ENCODE results near the gene DCHS1. TPM values are rescaled to one million over a fixed set of nuclear protein-coding genes. Genes with fewer than 3 reads are reported as not detected.

DCHS1 gene
- total and polyA plus RNA-seq, 9 of the 15 experiments (the other 6 are each of a cell fraction or from before 2014, with no cell fraction given) = 0.04 to 0.49 (median 0.14) TPM; not detected in 2

GRCh38 chr11:6607190-6607795 is 48.3 kb downstream of the DCHS1 start (continued):
- TF ChIP-seq ZBTB11 (CRISPR knock-in tag; IDR thresholded peaks at IDR 0.05) (no peak; a peak in 1 of 6 replicates), ZNF12 (CRISPR knock-in tag; IDR thresholded peaks at IDR 0.05) (no peak), ZFP36 (IDR thresholded peaks at IDR 0.05; ENCODE audit: low read depth, low read length, partially characterized antibody) (peak; percentile 18), BMI1 (IDR thresholded peaks at IDR 0.05; ENCODE audit: low read length) (no peak), NBN (IDR thresholded peaks at IDR 0.05; ENCODE audit: low read depth) (0 out of 2 replicates have a peak, but pooled peaks have one; percentile 37), TRIM28 (IDR thresholded peaks at IDR 0.05) (no peak), NFE2L1 (tag; IDR thresholded peaks at IDR 0.05; ENCODE audit: borderline replicate concordance, low read depth) (no peak), SRF (CRISPR knock-in tag; IDR thresholded peaks at IDR 0.05) (peak in 1 of 2 experiments; percentile 97; a peak in 2 of 4 replicates), RFX5 (IDR thresholded peaks at IDR 0.05; ENCODE audit: low read depth, low read length) (no peak), SLC30A9 (CRISPR knock-in tag; IDR thresholded peaks at IDR 0.05) (no peak), POLR2H (tag; IDR thresholded peaks at IDR 0.05; ENCODE audit: low read depth) (peak; percentile 31; the same call in 1 of the 2 replicates), HEY1 (CRISPR knock-in tag; IDR thresholded peaks at IDR 0.05; ENCODE audit: borderline replicate concordance) (no peak), RREB1 (CRISPR knock-in tag; IDR thresholded peaks at IDR 0.05) (no peak), POLR2AphosphoS5 (IDR thresholded peaks at IDR 0.05; ENCODE audit: control insufficient read depth, insufficient read depth, low read depth, low read length) (no peak), EGR1 (conservative IDR thresholded peaks at IDR 0.05) (no peak), CBFA2T3 (IDR thresholded peaks at IDR 0.05) (no peak), FOS (IDR thresholded peaks at IDR 0.05; ENCODE audit: extremely low read depth, insufficient read length) (no peak), ZNF140 (CRISPR knock-in tag; IDR thresholded peaks at IDR 0.05) (no peak), ZNF253 (CRISPR knock-in tag; conservative IDR thresholded peaks at IDR 0.05) (no peak)

Measured in K562 (cell line).